CD4-positive, alpha-beta memory T cell (primary cell): Measurements from ENCODE around the gene TSPAN11. TPM values are rescaled to one million over a fixed set of nuclear protein-coding genes. Genes with fewer than 3 reads are reported as not detected.

ENCODE experiments used
- CTCF ChIA-PET: fragments of 350-600 bp; sonication (Branson Sonifier 250); formaldehyde crosslinking; loops from one replicate; lab custom pipeline; 2021; ENCODE audit warnings: inconsistent platforms; ENCODE audit not compliant: partially characterized antibody; lab: Charles Lee
- POLR2A ChIA-PET: fragments of 350-600 bp; sonication (Branson Sonifier 250); formaldehyde crosslinking; loops from one replicate; lab custom pipeline; 2021; ENCODE audit not compliant: partially characterized antibody; lab: Charles Lee
- DNase-seq, 5 donors: peaks; one replicate each; pipeline versions ENCODE4 v3.0.0 to v3.0.0-alpha.2; 2020 to 2022; ENCODE audit warnings: mixed read lengths in 1 of 5
- H3K27ac ChIP-seq: one replicate; pipeline ENCODE4 v1.7.0; 2013; ENCODE audit warnings: low read depth, low read length
- H3K27me3 ChIP-seq: 2 replicates; pipeline ENCODE4 v1.7.0; 2013; ENCODE audit warnings: mild to moderate bottlenecking, low read length, moderate library complexity; ENCODE audit not compliant: insufficient read depth
- H3K36me3 ChIP-seq: 2 replicates; pipeline ENCODE4 v1.7.0; 2013; ENCODE audit warnings: mild to moderate bottlenecking, low read length, moderate library complexity; ENCODE audit not compliant: insufficient read depth
- H3K4me1 ChIP-seq: 2 replicates; pipeline ENCODE4 v1.7.0; 2013; ENCODE audit warnings: mild to moderate bottlenecking, low read length, moderate library complexity; ENCODE audit not compliant: insufficient read depth
- H3K4me3 ChIP-seq, 2 donors: one replicate each; pipeline ENCODE4 v1.7.0; 2013; ENCODE audit warnings: low read length in 2 of 2, mild to moderate bottlenecking in 1 of 2
- H3K9me3 ChIP-seq, 2 donors: one replicate each; pipeline ENCODE4 v1.7.0; 2013; ENCODE audit warnings: low read length in 2 of 2, control low read depth in 1 of 2; ENCODE audit not compliant: control insufficient read depth in 1 of 2
- H3K27ac Mint-ChIP-seq, 7 donors: one replicate each; pipeline ENCODE4 v1.8.0; 2020 to 2021; ENCODE audit warnings: mixed read lengths in 7 of 7, mild to moderate bottlenecking in 6 of 7, inconsistent platforms in 3 of 7, moderate library complexity in 3 of 7
- H3K27me3 Mint-ChIP-seq, 2 donors: one replicate each; pipeline ENCODE4 v1.8.0; 2020 to 2021; ENCODE audit warnings: mixed read lengths in 2 of 2
- H3K36me3 Mint-ChIP-seq, 2 donors: one replicate each; pipeline ENCODE4 v1.8.0; 2020 to 2021; ENCODE audit warnings: mixed read lengths in 2 of 2, inconsistent platforms in 1 of 2, mild to moderate bottlenecking in 1 of 2
- H3K4me1 Mint-ChIP-seq, 4 donors: one replicate each; pipeline ENCODE4 v1.8.0; 2020 to 2021; ENCODE audit warnings: mixed read lengths in 4 of 4, mild to moderate bottlenecking in 1 of 4
- H3K4me3 Mint-ChIP-seq, 8 donors: one replicate each; pipeline ENCODE4 v1.8.0; 2020 to 2021; ENCODE audit warnings: mixed read lengths in 8 of 8, mild to moderate bottlenecking in 7 of 8, moderate library complexity in 6 of 8, inconsistent platforms in 3 of 8
- H3K9me3 Mint-ChIP-seq, 8 donors: one replicate each; pipeline ENCODE4 v1.8.0; 2020 to 2021; ENCODE audit warnings: mixed read lengths in 8 of 8, mild to moderate bottlenecking in 5 of 8, inconsistent platforms in 3 of 8, moderate library complexity in 1 of 8
- intact Hi-C: fragments of 100-400 bp; cut with micrococcal nuclease; formaldehyde crosslinking; loops from one replicate; pipeline ENCODE4 v1.15.1; 2023
- polyA plus RNA-seq, 2 donors: library from polyadenylated mRNA; unstranded; fragments of 300-500 nt; fragmentation: Illumina TruSeq; gene quantifications; one replicate each; pipeline ENCODE4 v1.2.3, GENCODE V29; 2021
- total RNA-seq, 2 experiments: library from RNA; stranded (reverse); gene quantifications; one replicate each; pipeline ENCODE4 v1.2.3, GENCODE V29; 2021

Gene TSPAN11
- total and polyA plus RNA-seq, 4 experiments from 2014 or later: not detected

DNA sequence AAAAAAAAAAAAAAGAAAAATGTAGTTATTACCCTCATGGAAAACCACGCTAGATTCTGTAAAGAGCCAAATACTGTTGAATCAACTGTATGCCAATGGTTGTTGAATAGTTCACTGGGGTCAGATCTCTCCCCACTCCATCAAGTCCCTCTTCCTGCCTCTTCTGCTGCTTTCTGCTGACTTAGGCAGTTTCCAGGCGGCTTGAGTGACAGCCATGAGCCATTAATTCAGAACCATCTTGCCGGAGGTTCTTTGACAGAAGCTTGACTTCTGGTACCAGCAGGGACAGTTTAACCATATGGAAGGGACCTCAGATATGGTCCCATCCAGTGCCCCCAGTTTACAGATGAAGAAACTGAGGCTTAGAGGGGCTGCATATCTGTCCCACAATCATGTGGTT is 34.5 kb downstream of the TSPAN11 start:
- CTCF ChIA-PET: no interaction called here
- H3K36me3 ChIP-seq: no peaks in the 10 kb centered on the region

GRCh38 chr12:30962047-30962446 is 35.5 kb downstream of the TSPAN11 start:
- no peaks in the 10 kb centered on the region for H3K36me3 ChIP-seq
- no peaks in the 10 kb centered on the region for H3K27me3 ChIP-seq
- ChIA-PET CTCF (no interaction called here), POLR2A (no interaction called here)
- Mint-ChIP-seq H3K27ac (no peak overlapping the region), H3K9me3 (no peaks in the 10 kb centered on the region), H3K4me1 (no peaks in the 10 kb centered on the region), H3K27me3 (peaks cover 5 to 12% of the 10 kb centered on the region in 2 donors), H3K36me3 (no peaks in the 10 kb centered on the region), H3K4me3 (no peak overlapping the region)
- no peak overlapping the region for H3K27ac ChIP-seq
- no peaks in the 10 kb centered on the region for H3K4me1 ChIP-seq
- H3K9me3 ChIP-seq: no peaks in the 10 kb centered on the region
- intact Hi-C loops: no loop called here
- DNase-seq: no peak
- H3K4me3 ChIP-seq: no peak overlapping the region

More for the DNA sequence above, 34.5 kb downstream of the TSPAN11 start:
- H3K27me3 Mint-ChIP-seq: peaks cover 5 to 12% of the 10 kb centered on the region in 2 donors
- H3K4me1 Mint-ChIP-seq: no peaks in the 10 kb centered on the region
- Histone ChIP-seq H3K27ac (no peak overlapping the region), H3K4me3 (no peak overlapping the region), H3K9me3 (no peaks in the 10 kb centered on the region), H3K4me1 (no peaks in the 10 kb centered on the region), H3K27me3 (no peaks in the 10 kb centered on the region)
- no peaks in the 10 kb centered on the region for H3K36me3 Mint-ChIP-seq
- intact Hi-C loops: no loop called here
- no peak overlapping the region for H3K4me3 Mint-ChIP-seq
- H3K9me3 Mint-ChIP-seq: no peaks in the 10 kb centered on the region
- DNase-seq: no peak
- no peak overlapping the region for H3K27ac Mint-ChIP-seq
- POLR2A ChIA-PET: no interaction called here

DNA sequence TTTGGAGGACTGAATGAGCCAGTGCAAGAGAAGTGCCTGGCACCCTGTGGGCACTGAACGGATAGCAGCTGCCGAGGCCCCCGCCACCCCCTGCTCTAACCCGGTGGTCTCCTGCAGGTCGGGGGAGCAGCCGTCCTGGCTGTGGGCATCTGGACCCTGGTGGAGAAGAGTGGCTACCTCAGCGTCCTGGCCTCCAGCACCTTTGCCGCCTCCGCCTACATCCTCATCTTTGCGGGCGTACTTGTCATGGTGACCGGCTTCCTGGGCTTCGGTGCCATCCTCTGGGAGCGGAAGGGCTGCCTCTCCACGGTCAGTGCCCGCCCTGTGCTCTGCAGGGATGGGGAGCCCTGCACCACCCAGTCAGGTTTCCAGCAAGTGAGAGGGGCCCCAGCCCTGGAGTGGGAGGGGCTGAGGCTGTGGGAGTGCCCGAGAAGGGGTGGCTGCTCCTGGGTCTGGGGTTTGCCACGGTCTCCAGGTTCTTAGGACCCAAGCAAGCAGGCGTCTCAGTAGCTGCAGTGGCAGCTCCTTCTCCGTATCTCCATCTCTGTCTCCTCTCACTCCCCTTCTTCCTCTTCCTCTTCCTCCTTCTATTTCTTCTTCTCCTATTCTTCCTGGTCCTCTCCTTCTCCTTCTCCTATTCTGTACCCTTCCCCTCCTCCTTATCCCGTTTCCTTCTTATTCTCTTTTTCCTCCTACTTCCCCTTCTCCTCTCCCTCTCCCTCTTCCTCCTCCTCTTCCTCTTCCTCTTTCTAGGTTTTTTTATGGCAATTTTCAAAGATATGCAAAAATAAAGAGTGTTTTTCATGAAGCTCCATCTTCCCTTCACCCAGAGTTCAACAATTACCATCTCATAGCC is 37.4 kb downstream of the TSPAN11 start:
- ChIA-PET CTCF (no interaction called here), POLR2A (no interaction called here)
- peaks cover 3 to 10% of the 10 kb centered on the region in 2 donors for H3K27me3 Mint-ChIP-seq
- H3K4me3 Mint-ChIP-seq: no peak overlapping the region
- H3K27ac Mint-ChIP-seq: no peak overlapping the region
- intact Hi-C loops: no loop called here
- no peaks in the 10 kb centered on the region for H3K27me3 ChIP-seq
- H3K4me1 Mint-ChIP-seq: no peaks in the 10 kb centered on the region
- no peaks in the 10 kb centered on the region for H3K4me1 ChIP-seq
- H3K36me3 ChIP-seq: no peaks in the 10 kb centered on the region
- no peak overlapping the region for H3K27ac ChIP-seq
- H3K4me3 ChIP-seq: no peak overlapping the region
- no peak for DNase-seq
- no peaks in the 10 kb centered on the region for H3K9me3 Mint-ChIP-seq
- H3K36me3 Mint-ChIP-seq: no peaks in the 10 kb centered on the region
- H3K9me3 ChIP-seq: no peaks in the 10 kb centered on the region

DNA sequence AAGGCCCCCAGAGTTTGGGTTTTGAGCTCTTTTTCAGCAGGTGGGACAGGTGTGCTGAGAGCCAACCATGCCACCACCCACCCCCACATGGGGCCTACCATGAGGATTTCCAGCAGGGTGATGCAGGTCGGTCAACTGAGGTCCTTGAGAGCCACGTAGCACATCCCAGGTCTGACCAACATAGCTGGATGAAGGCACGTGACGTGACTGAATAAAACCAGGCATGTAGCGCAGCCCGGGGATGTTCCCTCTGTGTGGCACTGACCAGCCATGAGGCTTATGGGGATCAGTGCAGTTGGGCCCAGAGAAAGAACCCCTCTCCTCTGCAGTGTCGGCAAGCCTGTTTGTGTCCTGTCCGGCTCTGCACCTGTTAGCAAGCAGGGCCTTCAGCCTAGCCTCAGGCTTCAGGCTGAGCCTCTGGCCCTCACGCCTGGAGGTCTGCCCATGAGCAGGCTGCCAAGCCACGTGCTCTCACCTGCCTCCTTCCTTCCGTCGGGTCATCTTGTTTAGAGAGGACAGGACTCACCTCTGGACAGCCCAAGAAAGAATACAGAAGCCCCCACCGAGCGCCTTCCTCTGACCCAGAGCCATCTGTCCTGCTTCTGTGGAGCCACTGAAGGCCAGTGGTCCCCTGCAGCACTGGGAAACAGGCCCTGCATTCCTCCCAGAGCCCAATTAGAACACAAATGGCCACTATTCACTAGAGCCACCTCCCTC is 38.5 kb downstream of the TSPAN11 start:
- Mint-ChIP-seq H3K9me3 (no peaks in the 10 kb centered on the region), H3K27ac (peak overlapping the region in 1 of 7 donors; percentile 17), H3K4me3 (no peak overlapping the region), H3K4me1 (no peaks in the 10 kb centered on the region), H3K27me3 (peaks cover 1 to 10% of the 10 kb centered on the region in 2 donors), H3K36me3 (no peaks in the 10 kb centered on the region)
- ChIA-PET POLR2A (no interaction called here), CTCF (no interaction called here)
- intact Hi-C loops: no loop called here
- H3K27ac ChIP-seq: no peak overlapping the region
- H3K4me1 ChIP-seq: no peaks in the 10 kb centered on the region
- H3K36me3 ChIP-seq: no peaks in the 10 kb centered on the region
- H3K27me3 ChIP-seq: no peaks in the 10 kb centered on the region
- DNase-seq: no peak
- no peak overlapping the region for H3K4me3 ChIP-seq
- H3K9me3 ChIP-seq: no peaks in the 10 kb centered on the region

DNA sequence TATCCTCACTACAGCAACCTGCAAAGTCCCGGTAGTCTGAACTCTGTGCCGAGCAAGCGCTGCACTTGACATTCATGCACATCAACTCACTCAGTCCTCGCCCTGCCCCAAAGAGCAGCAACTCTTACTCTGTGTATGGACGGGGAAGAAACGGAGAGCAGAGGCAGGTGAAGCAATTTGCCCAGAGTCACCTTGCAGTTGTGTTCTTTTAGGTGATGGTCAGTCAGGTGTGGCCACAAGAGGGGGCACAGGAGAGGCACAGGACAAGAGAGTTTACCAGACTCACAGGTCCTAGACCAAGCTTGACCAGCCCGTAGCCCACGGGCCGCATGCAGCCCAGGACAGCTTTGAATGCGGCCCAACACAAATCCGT is 39.1 kb downstream of the TSPAN11 start:
- Histone ChIP-seq H3K9me3 (no peaks in the 10 kb centered on the region), H3K36me3 (no peaks in the 10 kb centered on the region), H3K27ac (no peak overlapping the region), H3K4me1 (no peaks in the 10 kb centered on the region), H3K4me3 (no peak overlapping the region), H3K27me3 (no peaks in the 10 kb centered on the region)
- DNase-seq: no peak
- ChIA-PET POLR2A (no interaction called here), CTCF (no interaction called here)
- no peaks in the 10 kb centered on the region for H3K36me3 Mint-ChIP-seq
- H3K27ac Mint-ChIP-seq: peak overlapping the region in 2 of 7 donors; percentile 17 to 55
- intact Hi-C loops: no loop called here
- no peak overlapping the region for H3K4me3 Mint-ChIP-seq
- no peaks in the 10 kb centered on the region for H3K4me1 Mint-ChIP-seq
- no peaks in the 10 kb centered on the region for H3K9me3 Mint-ChIP-seq
- peaks cover 4 to 11% of the 10 kb centered on the region in 2 donors for H3K27me3 Mint-ChIP-seq

DNA sequence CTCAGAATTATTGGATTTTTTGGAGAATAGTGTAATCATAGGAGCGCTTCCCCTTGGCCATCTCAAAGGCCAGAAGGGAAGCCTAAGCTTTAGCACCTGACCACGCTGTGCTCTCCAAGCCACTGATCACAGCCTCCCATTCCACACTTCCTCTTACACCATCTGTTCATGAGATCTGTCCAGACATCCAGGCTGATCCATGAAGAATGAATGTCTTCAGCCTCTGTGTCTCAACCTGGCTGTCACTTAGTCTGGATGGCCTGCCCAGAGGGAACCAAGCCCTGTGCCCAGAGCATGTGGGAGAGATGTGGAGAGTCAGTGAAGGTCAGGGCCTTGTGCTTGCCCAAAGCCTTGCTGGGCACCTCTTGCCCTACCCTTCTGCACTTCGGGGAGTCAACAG is 40.5 kb downstream of the TSPAN11 start:
- Mint-ChIP-seq H3K4me1 (no peaks in the 10 kb centered on the region), H3K27me3 (peaks cover 4 to 14% of the 10 kb centered on the region in 2 donors), H3K36me3 (no peaks in the 10 kb centered on the region), H3K9me3 (no peaks in the 10 kb centered on the region), H3K27ac (no peak overlapping the region), H3K4me3 (no peak overlapping the region)
- no peaks in the 10 kb centered on the region for H3K9me3 ChIP-seq
- H3K4me1 ChIP-seq: no peaks in the 10 kb centered on the region
- DNase-seq: no peak
- no peaks in the 10 kb centered on the region for H3K36me3 ChIP-seq
- no peak overlapping the region for H3K27ac ChIP-seq
- POLR2A ChIA-PET: no interaction called here
- H3K4me3 ChIP-seq: no peak overlapping the region
- CTCF ChIA-PET: no interaction called here
- no peaks in the 10 kb centered on the region for H3K27me3 ChIP-seq
- intact Hi-C loops: no loop called here

GRCh38 chr12:30968211-30968610 is 41.7 kb downstream of the TSPAN11 start:
- intact Hi-C loops: no loop called here
- Mint-ChIP-seq H3K9me3 (no peaks in the 10 kb centered on the region), H3K27me3 (peaks cover 4 to 17% of the 10 kb centered on the region in 2 donors)

More at GRCh38 chr12:30968211-30968610, 41.7 kb downstream of the TSPAN11 start:
- POLR2A ChIA-PET: no interaction called here
- no peak for DNase-seq
- H3K27ac Mint-ChIP-seq: no peak overlapping the region
- Histone ChIP-seq H3K27ac (no peak overlapping the region), H3K9me3 (no peaks in the 10 kb centered on the region), H3K4me3 (no peak overlapping the region), H3K4me1 (no peaks in the 10 kb centered on the region), H3K36me3 (no peaks in the 10 kb centered on the region), H3K27me3 (no peaks in the 10 kb centered on the region)
- H3K36me3 Mint-ChIP-seq: no peaks in the 10 kb centered on the region
- no peak overlapping the region for H3K4me3 Mint-ChIP-seq
- no peaks in the 10 kb centered on the region for H3K4me1 Mint-ChIP-seq
- CTCF ChIA-PET: no interaction called here
